H9 (cell line): ENCODE results near the gene MYADM. TPM values are rescaled to one million over a fixed set of nuclear protein-coding genes. Genes with fewer than 3 reads are reported as not detected.

ENCODE experiments used
- DNase-seq: peaks from one replicate; pipeline ENCODE4 v3.0.0-alpha.2; 2017
- H2AFZ ChIP-seq: one replicate; pipeline ENCODE4 v1.6.1; 2013; ENCODE audit warnings: mild to moderate bottlenecking, low read length, control low read depth, moderate library complexity
- H2AK5ac ChIP-seq: 2 replicates; pipeline ENCODE4 v1.6.1; 2013; ENCODE audit warnings: low read length, control low read depth, mixed read lengths; ENCODE audit not compliant: insufficient read length
- H2BK120ac ChIP-seq: one replicate; pipeline ENCODE4 v1.6.1; 2013; ENCODE audit warnings: low read depth, mild to moderate bottlenecking, low read length, control low read depth, inconsistent platforms; ENCODE audit not compliant: poor library complexity, severe bottlenecking
- H2BK12ac ChIP-seq: 2 replicates; pipeline ENCODE4 v1.6.1; 2013; ENCODE audit warnings: low read length, control low read depth, mixed read lengths, low read depth; ENCODE audit not compliant: insufficient read length
- H2BK15ac ChIP-seq: 2 replicates; pipeline ENCODE4 v1.6.1; 2013; ENCODE audit warnings: low read depth, low read length, control low read depth
- H2BK20ac ChIP-seq: one replicate; pipeline ENCODE4 v1.6.1; 2013; ENCODE audit warnings: low read depth, mild to moderate bottlenecking, low read length, control low read depth, inconsistent platforms; ENCODE audit not compliant: poor library complexity, severe bottlenecking
- H2BK5ac ChIP-seq: 2 replicates; pipeline ENCODE4 v1.6.1; 2013; ENCODE audit warnings: low read length, control low read depth, mixed read lengths; ENCODE audit not compliant: insufficient read length
- H3K14ac ChIP-seq: 2 replicates; pipeline ENCODE4 v1.6.1; 2013; ENCODE audit warnings: low read length, control low read depth; ENCODE audit not compliant: insufficient read depth
- H3K18ac ChIP-seq: 2 replicates; pipeline ENCODE4 v1.6.1; 2013; ENCODE audit warnings: low read depth, mild to moderate bottlenecking, mixed read lengths, low read length, control low read depth; ENCODE audit not compliant: insufficient read length
- H3K23ac ChIP-seq: 2 replicates; pipeline ENCODE4 v1.6.1; 2013; ENCODE audit warnings: low read length, control low read depth, mixed read lengths, low read depth; ENCODE audit not compliant: insufficient read length
- H3K23me2 ChIP-seq: 2 replicates; pipeline ENCODE4 v1.6.1; 2013; ENCODE audit warnings: low read depth, mild to moderate bottlenecking, mixed read lengths, low read length, control low read depth; ENCODE audit not compliant: insufficient read length, poor library complexity, severe bottlenecking
- H3K27ac ChIP-seq: 2 replicates; pipeline ENCODE4 v1.5.1; 2013; ENCODE audit warnings: low read length, control low read depth, mixed read lengths, low read depth; ENCODE audit not compliant: insufficient read length
- H3K27me3 ChIP-seq: 2 replicates; pipeline ENCODE4 v1.6.1; 2013; ENCODE audit warnings: low read length, control low read depth, inconsistent platforms; ENCODE audit not compliant: insufficient read depth
- H3K4ac ChIP-seq: 2 replicates; pipeline ENCODE4 v1.6.1; 2013; ENCODE audit warnings: low read depth, mild to moderate bottlenecking, control low read depth, inconsistent platforms, low read length, moderate library complexity
- H3K4me1 ChIP-seq: 2 replicates; pipeline ENCODE4 v1.6.1; 2013; ENCODE audit warnings: low read length, control low read depth, inconsistent platforms; ENCODE audit not compliant: insufficient read depth
- H3K4me2 ChIP-seq: 2 replicates; pipeline ENCODE4 v1.6.1; 2013; ENCODE audit warnings: low read length, control low read depth, mixed read lengths; ENCODE audit not compliant: insufficient read length, insufficient read depth
- H3K56ac ChIP-seq: 2 replicates; pipeline ENCODE4 v1.6.1; 2013; ENCODE audit warnings: low read depth, mild to moderate bottlenecking, mixed read lengths, low read length, control low read depth; ENCODE audit not compliant: insufficient read length
- H3K79me1 ChIP-seq: 2 replicates; pipeline ENCODE4 v1.6.1; 2013; ENCODE audit warnings: low read depth, mild to moderate bottlenecking, moderate library complexity, low read length, control low read depth, inconsistent platforms; ENCODE audit not compliant: insufficient read depth, poor library complexity, severe bottlenecking
- H3K79me2 ChIP-seq: 2 replicates; pipeline ENCODE4 v1.6.1; 2013; ENCODE audit warnings: low read length, control low read depth, inconsistent platforms; ENCODE audit not compliant: insufficient read depth
- H3K9ac ChIP-seq: 2 replicates; pipeline ENCODE4 v1.6.1; 2013; ENCODE audit warnings: low read length, control low read depth, mixed read lengths; ENCODE audit not compliant: insufficient read length; ENCODE audit errors: extremely low read depth
- H3K9me3 ChIP-seq: one replicate; pipeline ENCODE4 v1.6.1; 2013; ENCODE audit warnings: low read depth, low read length, inconsistent platforms; ENCODE audit not compliant: control insufficient read depth
- H3T11ph ChIP-seq: one replicate; pipeline ENCODE4 v1.6.1; 2013; ENCODE audit warnings: mild to moderate bottlenecking, low read length, control low read depth, inconsistent platforms
- H4K20me1 ChIP-seq: one replicate; pipeline ENCODE4 v1.6.1; 2013; ENCODE audit not compliant: control insufficient read depth, insufficient read length, insufficient read depth
- H4K5ac ChIP-seq: 2 replicates; pipeline ENCODE4 v1.6.1; 2013; ENCODE audit warnings: low read depth, mild to moderate bottlenecking, mixed read lengths, low read length, control low read depth; ENCODE audit not compliant: insufficient read length
- H4K8ac ChIP-seq: replicated peaks from 2 replicates; pipeline ENCODE4 v1.6.1; 2013; ENCODE audit warnings: low read length, control low read depth, mixed read lengths, low read depth; ENCODE audit not compliant: insufficient read length
- H4K91ac ChIP-seq: 2 replicates; pipeline ENCODE4 v1.6.1; 2013; ENCODE audit warnings: low read depth, mild to moderate bottlenecking, moderate library complexity, mixed read lengths, low read length, control low read depth; ENCODE audit not compliant: insufficient read length
- H3K27ac Mint-ChIP-seq, 3 experiments: 2 replicates in 2 of 3; 3 replicates in 1 of 3; pipeline ENCODE4 v1.8.0; 2020 to 2021; ENCODE audit warnings: mixed read lengths in 3 of 3, mild to moderate bottlenecking in 1 of 3, moderate library complexity in 1 of 3
- H3K27me3 Mint-ChIP-seq: 2 replicates; pipeline ENCODE4 v1.8.0; 2021; ENCODE audit warnings: low read depth, mild to moderate bottlenecking, moderate library complexity, mixed read lengths
- H3K36me3 Mint-ChIP-seq, 3 experiments: 2 replicates in 2 of 3; 3 replicates in 1 of 3; pipeline ENCODE4 v1.8.0; 2020 to 2021; ENCODE audit warnings: low read depth in 3 of 3, mixed read lengths in 3 of 3; ENCODE audit not compliant: insufficient read depth in 1 of 3
- H3K4me1 Mint-ChIP-seq, 2 experiments: 2 replicates each; pipeline ENCODE4 v1.8.0; 2020; ENCODE audit warnings: mixed read lengths in 2 of 2
- H3K4me3 Mint-ChIP-seq, 2 experiments: 2 replicates in 1 of 2; 3 replicates in 1 of 2; pipeline ENCODE4 v1.8.0; 2020 to 2021; ENCODE audit warnings: mild to moderate bottlenecking in 2 of 2, mixed read lengths in 2 of 2, moderate library complexity in 1 of 2
- H3K9me3 Mint-ChIP-seq, 2 experiments: 2 replicates in 1 of 2; 3 replicates in 1 of 2; pipeline ENCODE4 v1.8.0; 2020; ENCODE audit warnings: mild to moderate bottlenecking in 2 of 2, mixed read lengths in 2 of 2, moderate library complexity in 1 of 2
- CTCF ChIP-seq: fragments of 200-600 bp; sonication (generic); conservative IDR thresholded peaks from 3 replicates; pipeline ENCODE4 v1.8.0; 2021; ENCODE audit warnings: antibody characterized with exemption, mild to moderate bottlenecking
- WGBS: extraction: QIAGEN DNeasy Blood & Tissue Kit; methylation state at CpG from one replicate; pipeline ENCODE4 v1.1.7; 2013; ENCODE audit warnings: missing lambda C conversion rate, low lambda C conversion rate, mixed read lengths; ENCODE audit not compliant: insufficient read length; ENCODE audit errors: extremely low coverage; 5-methylcytosine and 5-hydroxymethylcytosine counted together
- total RNA-seq: library from RNA; stranded (reverse); gene quantifications from 2 replicates; pipeline ENCODE4 v1.2.1, GENCODE V29; 2021

MYADM gene
- total RNA-seq, 1 experiment from 2014 or later: 116 TPM

GRCh38 chr19:53883231-53883661 lies 15.6 kb downstream of the MYADM start:
- no peak for TF ChIP-seq CTCF
- Mint-ChIP-seq H3K9me3 (no peaks in the 10 kb centered on the region), H3K36me3 (no peaks in the 10 kb centered on the region; a peak in 2 of 7 replicates), H3K27me3 (peaks cover 23% of the 10 kb centered on the region), H3K4me3 (peak overlapping the region; percentile 33 to 79), H3K27ac (no peak overlapping the region), H3K4me1 (peaks cover 17 to 21% of the 10 kb centered on the region in 2 experiments)
- Histone ChIP-seq H4K91ac (no peak overlapping the region), H3K4ac (no peak overlapping the region), H2BK20ac (no peak overlapping the region), H4K5ac (no peak overlapping the region), H3K4me2 (peak overlapping the region; percentile 81), H3K23ac (no peak overlapping the region), H4K20me1 (no peaks in the 10 kb centered on the region), H3K14ac (no peak overlapping the region), H3K79me2 (no peaks in the 10 kb centered on the region), H2BK12ac (no peak overlapping the region), H3K56ac (no peak overlapping the region), H3K4me1 (no peaks in the 10 kb centered on the region; the same call in 1 of the 2 replicates), H3K79me1 (no peaks in the 10 kb centered on the region), H3K27me3 (no peaks in the 10 kb centered on the region), H2BK5ac (no peak overlapping the region), H2AFZ (no peak overlapping the region), H3K23me2 (peaks cover 37% of the 10 kb centered on the region), H3K18ac (peak overlapping the region; percentile 37), H2BK15ac (no peak overlapping the region), H3K9me3 (no peaks in the 10 kb centered on the region), H2AK5ac (no peak overlapping the region), H2BK120ac (peak overlapping the region; percentile 51), H3T11ph (no peak overlapping the region), H3K9ac (no peak overlapping the region), H3K27ac (no peak overlapping the region), H4K8ac (no peak overlapping the region)
- no CpG with 5 or more reads among the region's 19 CpGs for WGBS
- DNase-seq: no peak
